Measurements from ENCODE around the gene FRRS1. TPM values are rescaled to one million over a fixed set of nuclear protein-coding genes. Genes with fewer than 3 reads are reported as not detected.

The FRRS1 gene
- total RNA-seq, 1 donor from 2014 or later, result 6.8 TPM

DNA sequence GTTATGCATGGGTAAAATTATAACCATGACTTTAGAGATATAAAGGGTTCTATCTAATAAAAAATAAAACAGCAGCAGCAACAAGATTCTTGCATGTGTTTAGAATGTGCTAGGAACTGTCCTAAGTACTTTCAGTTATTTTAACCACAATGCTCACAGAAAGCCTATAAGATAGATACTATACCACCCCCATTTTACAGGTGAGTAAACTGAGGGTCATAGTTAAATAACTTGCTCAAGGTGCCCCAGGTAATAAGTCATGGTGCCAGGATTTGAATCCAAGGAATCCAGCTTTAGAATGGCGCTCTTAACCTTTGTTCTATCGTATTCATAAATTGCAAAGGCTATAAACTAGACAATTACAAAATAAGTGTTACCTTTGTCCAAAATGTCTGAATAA is 53.4 kb downstream of the FRRS1 start:
- Histone ChIP-seq H3K27ac (no peak overlapping the region), H3K4me3 (no peak overlapping the region), H3K9me3 (no peaks in the 10 kb centered on the region), H3K27me3 (no peaks in the 10 kb centered on the region), H3K36me3 (peaks cover 33% of the 10 kb centered on the region), H3K4me1 (no peaks in the 10 kb centered on the region)
- ATAC-seq, result no peak
- intact Hi-C loops (cut with DNase I), result no loop called here
- DNase-seq, result no peak
- TF ChIP-seq, protein P1, sequence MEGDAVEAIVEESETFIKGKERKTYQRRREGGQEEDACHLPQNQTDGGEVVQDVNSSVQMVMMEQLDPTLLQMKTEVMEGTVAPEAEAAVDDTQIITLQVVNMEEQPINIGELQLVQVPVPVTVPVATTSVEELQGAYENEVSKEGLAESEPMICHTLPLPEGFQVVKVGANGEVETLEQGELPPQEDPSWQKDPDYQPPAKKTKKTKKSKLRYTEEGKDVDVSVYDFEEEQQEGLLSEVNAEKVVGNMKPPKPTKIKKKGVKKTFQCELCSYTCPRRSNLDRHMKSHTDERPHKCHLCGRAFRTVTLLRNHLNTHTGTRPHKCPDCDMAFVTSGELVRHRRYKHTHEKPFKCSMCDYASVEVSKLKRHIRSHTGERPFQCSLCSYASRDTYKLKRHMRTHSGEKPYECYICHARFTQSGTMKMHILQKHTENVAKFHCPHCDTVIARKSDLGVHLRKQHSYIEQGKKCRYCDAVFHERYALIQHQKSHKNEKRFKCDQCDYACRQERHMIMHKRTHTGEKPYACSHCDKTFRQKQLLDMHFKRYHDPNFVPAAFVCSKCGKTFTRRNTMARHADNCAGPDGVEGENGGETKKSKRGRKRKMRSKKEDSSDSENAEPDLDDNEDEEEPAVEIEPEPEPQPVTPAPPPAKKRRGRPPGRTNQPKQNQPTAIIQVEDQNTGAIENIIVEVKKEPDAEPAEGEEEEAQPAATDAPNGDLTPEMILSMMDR (IDR thresholded peaks at IDR 0.05), result no peak

DNA sequence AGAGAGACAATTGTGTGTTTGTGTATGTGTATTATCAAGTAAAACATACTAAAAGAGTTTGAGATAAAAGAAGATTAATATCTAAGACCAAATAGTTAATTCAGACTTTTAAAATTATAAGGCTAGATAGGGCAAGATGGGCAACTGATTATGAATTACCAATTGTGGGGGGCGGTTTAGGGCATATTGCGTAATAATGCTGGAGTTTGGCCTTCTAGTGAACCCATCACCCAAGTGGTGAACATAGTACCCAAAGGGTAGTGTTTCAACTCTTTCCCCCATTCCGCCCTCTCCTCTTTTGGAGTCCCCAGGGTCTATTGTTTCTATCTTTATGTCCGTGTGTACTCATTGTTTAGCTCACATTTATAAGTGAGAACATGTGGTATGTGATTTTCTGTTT is 55.4 kb downstream of the FRRS1 start:
- intact Hi-C loops (cut with DNase I), result no loop called here
- no peak for DNase-seq
- H3K36me3 ChIP-seq, result peaks cover 33% of the 10 kb centered on the region
- TF ChIP-seq, protein P1 (IDR thresholded peaks at IDR 0.05), result no peak
- H3K9me3 ChIP-seq, result no peaks in the 10 kb centered on the region
- no peaks in the 10 kb centered on the region for H3K27me3 ChIP-seq
- H3K4me3 ChIP-seq, result no peak overlapping the region
- no peak for ATAC-seq
- no peaks in the 10 kb centered on the region for H3K4me1 ChIP-seq
- no peak overlapping the region for H3K27ac ChIP-seq

DNA sequence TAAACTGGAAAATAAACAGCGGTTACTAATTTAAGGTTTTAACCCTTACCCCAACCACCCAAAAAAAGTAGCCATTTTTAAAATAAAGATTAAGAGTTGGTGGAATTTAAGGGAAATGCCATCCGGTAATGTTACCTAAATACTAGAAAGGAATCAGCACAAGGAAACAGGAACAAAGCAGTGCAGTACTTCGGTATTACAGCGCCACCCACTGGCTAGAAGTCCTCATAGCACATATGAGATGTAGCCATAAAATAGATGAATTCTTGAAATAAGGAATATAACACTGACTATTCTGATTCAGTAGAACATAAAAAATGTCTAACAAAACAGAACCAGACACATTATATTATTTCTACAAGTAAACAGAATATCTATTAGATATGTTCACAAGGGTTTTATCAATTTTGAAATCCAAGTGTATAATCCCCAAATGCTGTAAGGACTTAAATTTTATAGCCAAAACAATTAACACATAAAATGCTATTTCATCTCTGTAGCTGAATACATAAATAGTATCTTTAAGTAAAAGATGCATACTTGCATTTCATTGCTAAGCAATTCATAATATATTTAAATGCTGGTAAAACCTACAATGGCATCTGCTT is 58.8 kb downstream of the FRRS1 start:
- no peak overlapping the region for H3K27ac ChIP-seq
- no peak overlapping the region for H3K4me3 ChIP-seq
- H3K9me3 ChIP-seq, result no peaks in the 10 kb centered on the region
- peak; percentile 65 for DNase-seq
- peaks cover 21% of the 10 kb centered on the region for H3K36me3 ChIP-seq
- TF ChIP-seq, protein P1 (IDR thresholded peaks at IDR 0.05), result peak; percentile 92
- H3K4me1 ChIP-seq, result no peaks in the 10 kb centered on the region
- no peaks in the 10 kb centered on the region for H3K27me3 ChIP-seq
- peak; percentile 95 for ATAC-seq
- intact Hi-C loops (cut with DNase I), result loop anchor here (10.0 kb wide), 1 partner anchor 523 kb away; no protein-coding TSS in a partner anchor

GRCh38 chr1:99705385-99705784 is 61.0 kb downstream of the FRRS1 start:
- Histone ChIP-seq H3K4me3 (no peak overlapping the region), H3K9me3 (no peaks in the 10 kb centered on the region), H3K27me3 (no peaks in the 10 kb centered on the region), H3K4me1 (no peaks in the 10 kb centered on the region), H3K36me3 (peaks cover 10% of the 10 kb centered on the region), H3K27ac (no peak overlapping the region)
- ATAC-seq, result no peak
- no peak for DNase-seq
- TF ChIP-seq, protein P1 (IDR thresholded peaks at IDR 0.05), result no peak
- intact Hi-C loops (cut with DNase I), result loop anchor here (10.0 kb wide), 1 partner anchor 521 kb away; no protein-coding TSS in a partner anchor

DNA sequence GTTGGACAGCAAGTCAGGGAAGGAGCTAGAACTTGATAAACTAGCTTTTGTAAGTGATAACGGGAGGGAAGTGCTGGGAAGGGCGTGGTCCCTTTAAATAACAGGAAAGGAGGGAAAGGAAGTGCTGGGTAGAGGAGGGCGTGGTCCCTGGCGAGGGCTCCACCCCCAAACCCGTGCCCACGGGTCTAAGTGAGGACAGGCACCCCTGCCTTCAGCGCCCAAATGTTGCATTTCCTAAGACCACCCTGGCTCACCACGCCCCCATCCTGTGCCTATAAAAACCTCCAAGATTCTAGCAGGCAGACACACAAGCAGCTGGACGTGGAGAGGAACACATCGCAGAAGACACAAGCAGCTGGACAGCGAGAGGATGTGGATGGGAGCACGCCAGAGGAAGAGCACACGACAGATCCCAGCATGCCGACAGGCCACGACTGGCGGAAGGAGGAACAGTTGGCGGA is 62.0 kb downstream of the FRRS1 start:
- Histone ChIP-seq H3K4me3 (no peak overlapping the region), H3K27me3 (no peaks in the 10 kb centered on the region), H3K36me3 (peaks cover 2% of the 10 kb centered on the region), H3K9me3 (no peaks in the 10 kb centered on the region), H3K27ac (no peak overlapping the region), H3K4me1 (no peaks in the 10 kb centered on the region)
- TF ChIP-seq, protein P1 (IDR thresholded peaks at IDR 0.05), result no peak
- DNase-seq (peak; percentile 64), ATAC-seq (peak; percentile 63)
- intact Hi-C loops (cut with DNase I), result loop anchor here (10.0 kb wide), 1 partner anchor 520 kb away; no protein-coding TSS in a partner anchor
